Epithelial cell of esophagus (primary cell): Measurements from ENCODE around the gene HDAC4.

ENCODE experiments used
- DNase-seq: peaks from one replicate; pipeline ENCODE4 v3.0.0; 2010; ENCODE audit warnings: low read depth
- H3K4me3 ChIP-seq: 2 replicates; pipeline ENCODE4 v1.5.1; 2011; ENCODE audit warnings: mild to moderate bottlenecking, low read length, control low read depth
- TF ChIP-seq, protein P1 (sequence below): IDR thresholded peaks from 2 replicates; pipeline ENCODE4 v1.5.1; 2011; ENCODE audit warnings: low read depth, mild to moderate bottlenecking, low read length, control low read depth, inconsistent platforms; ENCODE audit not compliant: insufficient read depth; ENCODE audit errors: missing control alignments

HDAC4 gene

DNA sequence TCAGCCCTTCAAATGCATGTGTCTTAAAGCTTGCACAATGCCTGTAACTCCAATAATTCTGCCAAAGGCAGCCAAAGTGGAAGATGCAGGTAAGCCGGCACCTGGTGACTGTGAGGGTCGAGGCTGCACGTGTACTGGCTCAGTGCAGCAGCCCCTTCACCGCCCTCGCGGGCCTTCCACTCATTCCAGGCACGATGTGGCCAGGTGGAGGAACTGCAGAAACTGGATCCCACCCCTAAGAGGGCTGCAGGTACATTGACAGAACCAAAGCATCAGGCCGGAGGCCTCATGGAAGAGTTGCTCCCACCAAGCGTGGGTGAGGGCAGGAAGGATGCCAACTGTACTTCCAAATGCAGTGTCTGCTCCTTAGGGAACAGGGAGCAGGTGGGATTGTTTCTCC, 253.4 kb downstream of the HDAC4 start:
- no peak for DNase-seq
- TF ChIP-seq, protein P1, sequence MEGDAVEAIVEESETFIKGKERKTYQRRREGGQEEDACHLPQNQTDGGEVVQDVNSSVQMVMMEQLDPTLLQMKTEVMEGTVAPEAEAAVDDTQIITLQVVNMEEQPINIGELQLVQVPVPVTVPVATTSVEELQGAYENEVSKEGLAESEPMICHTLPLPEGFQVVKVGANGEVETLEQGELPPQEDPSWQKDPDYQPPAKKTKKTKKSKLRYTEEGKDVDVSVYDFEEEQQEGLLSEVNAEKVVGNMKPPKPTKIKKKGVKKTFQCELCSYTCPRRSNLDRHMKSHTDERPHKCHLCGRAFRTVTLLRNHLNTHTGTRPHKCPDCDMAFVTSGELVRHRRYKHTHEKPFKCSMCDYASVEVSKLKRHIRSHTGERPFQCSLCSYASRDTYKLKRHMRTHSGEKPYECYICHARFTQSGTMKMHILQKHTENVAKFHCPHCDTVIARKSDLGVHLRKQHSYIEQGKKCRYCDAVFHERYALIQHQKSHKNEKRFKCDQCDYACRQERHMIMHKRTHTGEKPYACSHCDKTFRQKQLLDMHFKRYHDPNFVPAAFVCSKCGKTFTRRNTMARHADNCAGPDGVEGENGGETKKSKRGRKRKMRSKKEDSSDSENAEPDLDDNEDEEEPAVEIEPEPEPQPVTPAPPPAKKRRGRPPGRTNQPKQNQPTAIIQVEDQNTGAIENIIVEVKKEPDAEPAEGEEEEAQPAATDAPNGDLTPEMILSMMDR = no peak
- H3K4me3 ChIP-seq = no peak overlapping the region

GRCh38 chr2:239146741-239147181, 254.1 kb downstream of the HDAC4 start:
- TF ChIP-seq, protein P1 = no peak
- DNase-seq = no peak
- no peak overlapping the region for H3K4me3 ChIP-seq

DNA sequence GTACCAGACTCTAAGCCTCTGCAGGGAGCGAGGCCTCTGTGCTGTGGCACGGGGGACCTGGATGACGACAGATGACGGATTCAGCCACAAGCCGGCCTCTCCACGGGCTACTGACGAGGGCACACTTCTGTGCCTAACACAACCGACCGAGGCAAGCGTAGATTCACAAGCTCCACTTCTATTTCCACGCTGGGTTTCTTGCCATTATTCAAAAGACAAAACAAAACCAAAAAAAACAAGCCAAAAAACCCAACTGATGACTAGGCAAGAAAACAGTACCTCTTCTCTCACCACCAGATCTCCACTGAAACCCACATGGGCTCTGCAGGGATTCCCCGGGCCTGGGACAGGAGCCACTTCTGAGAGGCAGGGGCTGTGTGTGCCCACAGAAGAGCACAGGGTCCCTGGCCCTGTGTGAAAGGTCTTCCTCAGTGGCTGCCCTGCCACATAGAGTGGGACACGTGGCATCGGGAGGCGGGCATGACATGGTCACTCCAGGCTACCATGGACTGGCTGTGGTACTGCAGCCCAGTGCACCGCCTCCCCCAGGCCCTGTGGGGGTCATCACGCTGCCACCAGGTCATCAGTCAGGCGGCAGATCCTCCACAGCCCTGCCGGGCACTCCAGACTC, 254.7 kb downstream of the HDAC4 start:
- no peak overlapping the region for H3K4me3 ChIP-seq
- TF ChIP-seq, protein P1 = no peak
- DNase-seq = no peak

GRCh38 chr2:239145601-239146000, 255.2 kb downstream of the HDAC4 start:
- H3K4me3 ChIP-seq = no peak overlapping the region
- no peak for DNase-seq
- TF ChIP-seq, protein P1 = no peak

GRCh38 chr2:239145106-239145505, 255.7 kb downstream of the HDAC4 start:
- DNase-seq = no peak
- TF ChIP-seq, protein P1 = no peak
- no peak overlapping the region for H3K4me3 ChIP-seq

DNA sequence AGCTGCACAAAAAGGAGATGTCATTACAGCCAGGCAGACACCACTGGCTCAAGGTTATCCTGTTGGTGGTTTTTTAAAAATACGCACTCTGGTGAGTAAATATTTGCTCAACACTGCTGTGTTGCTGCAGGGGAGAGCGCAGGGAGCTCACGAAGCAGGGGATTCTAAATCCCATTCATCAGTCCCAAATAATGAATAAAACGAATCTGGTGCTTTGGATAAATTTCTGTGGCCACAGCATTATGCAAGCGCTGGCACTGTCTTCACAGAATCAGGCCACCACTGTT, 256.2 kb downstream of the HDAC4 start:
- TF ChIP-seq, protein P1 = no peak
- no peak overlapping the region for H3K4me3 ChIP-seq
- DNase-seq = no peak
